Measurements from ENCODE around the gene TRPV4.

GRCh38 chr12:109863847-109864712 lies 30.9 kb upstream of the TRPV4 start:
- TF ChIP-seq CTCF (conservative IDR thresholded peaks at IDR 0.05; ENCODE audit: low read length) (no peak), EZH2phosphoT487 (IDR thresholded peaks at IDR 0.05; ENCODE audit: borderline replicate concordance, low read depth, low read length) (no peak)

Data from OCI-LY7 (cell line).